GM19468 (cell line): ENCODE results near the gene GAPDH.
"Not testable (repeated sequence)": the region's sequence is repeated elsewhere in the genome, so short reads cannot be mapped to it uniquely, and the experiment has no call there.

Experiments
- ATAC-seq: cut with Tn5 transposase; IDR thresholded peaks from one replicate; pipeline ENCODE4 v1.9.1; 2021; ENCODE audit warnings: mild to moderate bottlenecking, moderate library complexity, moderate number of reproducible peaks; ENCODE audit not compliant: unreplicated experiment; ENCODE audit errors: extremely low read depth

GAPDH gene

DNA sequence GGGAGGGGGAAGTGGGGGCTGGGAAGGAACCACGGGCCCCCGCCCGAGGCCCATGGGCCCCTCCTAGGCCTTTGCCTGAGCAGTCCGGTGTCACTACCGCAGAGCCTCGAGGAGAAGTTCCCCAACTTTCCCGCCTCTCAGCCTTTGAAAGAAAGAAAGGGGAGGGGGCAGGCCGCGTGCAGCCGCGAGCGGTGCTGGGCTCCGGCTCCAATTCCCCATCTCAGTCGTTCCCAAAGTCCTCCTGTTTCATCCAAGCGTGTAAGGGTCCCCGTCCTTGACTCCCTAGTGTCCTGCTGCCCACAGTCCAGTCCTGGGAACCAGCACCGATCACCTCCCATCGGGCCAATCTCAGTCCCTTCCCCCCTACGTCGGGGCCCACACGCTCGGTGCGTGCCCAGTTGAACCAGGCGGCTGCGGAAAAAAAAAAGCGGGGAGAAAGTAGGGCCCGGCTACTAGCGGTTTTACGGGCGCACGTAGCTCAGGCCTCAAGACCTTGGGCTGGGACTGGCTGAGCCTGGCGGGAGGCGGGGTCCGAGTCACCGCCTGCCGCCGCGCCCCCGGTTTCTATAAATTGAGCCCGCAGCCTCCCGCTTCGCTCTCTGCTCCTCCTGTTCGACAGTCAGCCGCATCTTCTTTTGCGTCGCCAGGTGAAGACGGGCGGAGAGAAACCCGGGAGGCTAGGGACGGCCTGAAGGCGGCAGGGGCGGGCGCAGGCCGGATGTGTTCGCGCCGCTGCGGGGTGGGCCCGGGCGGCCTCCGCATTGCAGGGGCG is at the start of gene GAPDH:
TSS of gene GAPDH (plus strand) at position 595 of the 772 bp plus-strand sequence. CDS start 316 bp downstream, outside the sequence.
- peak; percentile 51 for ATAC-seq

DNA sequence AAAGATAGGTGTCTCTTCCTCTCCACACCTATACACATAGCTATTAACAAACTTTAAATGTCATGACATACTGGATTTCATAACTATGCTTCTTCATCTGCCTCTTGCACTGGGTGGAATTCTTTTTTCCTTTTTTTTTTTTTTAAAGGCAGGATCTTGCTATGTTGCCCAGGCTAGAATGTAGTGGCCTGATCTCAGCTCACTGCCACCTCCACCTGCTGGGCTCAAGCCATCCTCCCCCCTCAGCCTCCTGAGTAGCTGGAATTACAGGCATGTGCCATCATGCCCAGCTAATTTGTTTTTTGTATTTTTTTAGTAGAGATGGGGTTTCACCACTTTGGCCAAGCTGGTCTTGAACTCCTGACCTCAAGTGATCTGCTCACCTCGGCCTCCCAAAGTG is 46.1 kb upstream of the GAPDH start:
- no peak for ATAC-seq

DNA sequence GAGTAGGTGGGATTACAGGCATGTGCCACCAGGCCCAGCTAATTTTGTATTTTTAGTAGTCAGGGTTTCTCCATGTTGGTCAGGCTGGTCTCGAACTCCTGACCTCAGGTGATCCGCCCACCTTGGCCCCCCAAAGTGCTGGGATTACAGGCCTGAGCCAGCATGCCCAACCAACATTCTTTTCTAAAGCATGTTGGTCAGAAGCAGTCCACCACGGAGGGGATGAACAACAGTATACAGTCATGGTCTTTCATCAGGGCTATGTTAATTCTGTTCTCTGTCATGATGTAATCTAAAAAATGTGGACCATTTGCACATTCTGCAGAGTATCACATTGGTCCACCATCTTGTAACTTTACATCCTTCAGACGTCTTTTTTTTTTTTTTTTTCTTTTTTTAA is 44.9 kb upstream of the GAPDH start:
- no peak for ATAC-seq

DNA sequence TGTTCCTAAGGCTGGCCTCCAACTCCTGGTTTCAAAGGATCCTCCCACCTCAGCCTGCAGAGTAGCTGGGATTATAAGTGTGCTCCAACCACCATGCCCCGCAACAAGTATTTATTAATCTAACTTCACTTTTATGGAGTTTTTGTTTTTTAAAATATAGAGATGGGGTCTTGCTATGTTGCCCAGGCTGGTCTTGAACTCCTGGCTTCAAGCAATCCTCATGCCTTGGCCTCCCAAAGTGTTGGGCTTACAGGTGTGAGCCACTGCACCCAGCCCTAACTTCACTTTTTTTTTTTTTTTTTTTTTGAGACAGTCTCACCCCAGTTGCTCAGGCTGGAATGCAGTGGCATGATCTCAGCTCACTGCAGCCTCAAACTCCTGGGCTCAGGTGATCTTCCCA is 43.6 kb upstream of the GAPDH start:
- ATAC-seq: not testable (repeated sequence)

DNA sequence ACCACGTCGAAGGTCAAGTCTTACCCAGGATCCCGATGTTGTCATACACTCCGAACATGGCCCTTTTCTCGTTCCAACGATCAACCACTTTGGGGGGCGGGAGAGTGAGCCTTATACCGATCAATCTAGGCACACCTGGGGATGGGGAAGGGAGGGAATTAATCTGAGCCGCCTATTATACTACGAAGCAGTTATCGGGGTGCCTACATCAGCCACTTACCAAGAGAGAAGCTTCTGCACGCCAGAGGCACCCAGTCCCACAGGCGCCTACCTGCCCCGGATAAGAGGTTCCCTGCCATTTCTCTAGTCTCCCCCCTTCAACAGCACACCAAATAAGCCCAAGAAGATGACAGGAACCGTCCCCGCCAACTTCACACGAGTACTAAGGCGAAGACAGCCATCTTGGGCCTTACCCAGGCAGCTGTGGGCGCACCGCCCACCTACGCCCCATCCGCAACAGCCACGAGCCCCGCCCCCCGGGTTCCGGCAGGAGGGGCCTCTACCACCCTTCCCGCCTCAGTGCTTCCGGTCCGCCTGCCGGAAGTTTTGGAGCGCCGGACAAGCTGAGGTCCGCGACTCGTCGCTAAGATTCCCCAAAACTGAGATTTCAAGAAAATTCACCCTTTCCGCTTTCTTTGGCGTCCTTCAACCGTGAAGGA is 41.4 kb upstream of the GAPDH start, which contains the start of gene MRPL51:
TSS of gene MRPL51 (minus strand) at position 425 of the 659 bp plus-strand sequence. CDS start at position 299, 126 bp downstream.
- ATAC-seq: peak; percentile 53

DNA sequence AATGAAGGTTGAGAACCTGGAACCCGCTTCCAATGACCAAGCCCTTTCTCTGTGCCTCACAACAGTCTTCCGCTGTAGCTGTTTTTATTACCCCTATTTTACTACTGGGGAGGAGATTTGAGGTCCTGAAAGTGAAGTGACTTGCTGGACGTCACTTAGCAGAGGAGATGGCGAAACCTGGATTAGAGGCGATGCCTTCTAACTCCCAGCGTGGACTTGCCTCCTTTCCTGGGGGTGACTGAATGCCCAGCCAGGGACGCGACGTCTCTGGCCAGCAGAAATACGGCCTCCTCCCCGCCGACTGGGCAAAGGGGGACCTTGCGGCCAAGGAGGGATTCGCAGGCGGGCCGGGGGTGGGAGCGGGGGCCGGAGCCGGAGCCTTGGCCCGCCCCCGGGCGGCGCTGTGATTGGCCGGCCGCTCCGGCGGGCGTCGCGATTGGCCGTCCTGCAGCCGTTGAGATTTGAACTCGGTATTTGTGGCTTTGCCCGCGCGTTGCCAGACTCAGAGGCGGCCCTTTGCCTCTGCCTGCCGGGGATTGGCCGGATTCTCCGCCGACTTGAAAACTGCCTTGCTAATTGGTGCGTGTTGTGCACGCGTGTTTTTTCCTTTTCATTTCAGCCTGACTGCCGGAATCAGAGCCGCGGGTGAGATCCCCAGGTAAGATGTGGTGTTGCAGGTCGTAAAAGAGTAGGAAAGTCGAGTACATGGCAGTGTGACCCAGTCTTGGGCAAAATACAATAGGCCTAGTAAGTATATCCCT is 40.6 kb upstream of the GAPDH start, which contains the start of gene NCAPD2:
TSS of gene NCAPD2 (plus strand) at position 606 of the 761 bp plus-strand sequence. CDS start 997 bp downstream, outside the sequence.
- peak; percentile 72 for ATAC-seq

DNA sequence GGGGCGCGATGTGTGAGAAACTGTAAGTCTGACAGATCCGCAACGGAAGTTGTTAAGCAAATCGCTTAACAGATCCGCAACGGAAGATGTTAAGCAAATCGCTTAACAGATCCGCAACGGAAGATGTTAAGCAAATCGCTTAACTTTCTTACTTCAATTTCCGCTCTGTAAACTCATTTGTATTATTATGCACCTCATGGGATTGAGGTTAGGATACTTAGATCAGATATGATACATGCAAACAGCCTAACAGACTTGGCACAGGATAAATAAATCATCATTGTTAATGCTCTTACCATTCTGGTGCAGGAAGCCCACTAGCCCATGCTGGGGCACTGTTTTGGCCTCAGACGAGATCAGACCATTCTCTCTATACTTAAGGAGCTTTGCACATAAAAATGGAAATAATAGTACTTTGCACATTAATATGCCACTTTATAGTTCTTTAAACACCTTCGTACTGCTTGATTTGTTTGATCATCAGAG is 40.0 kb upstream of the GAPDH start:
- no peak for ATAC-seq

DNA sequence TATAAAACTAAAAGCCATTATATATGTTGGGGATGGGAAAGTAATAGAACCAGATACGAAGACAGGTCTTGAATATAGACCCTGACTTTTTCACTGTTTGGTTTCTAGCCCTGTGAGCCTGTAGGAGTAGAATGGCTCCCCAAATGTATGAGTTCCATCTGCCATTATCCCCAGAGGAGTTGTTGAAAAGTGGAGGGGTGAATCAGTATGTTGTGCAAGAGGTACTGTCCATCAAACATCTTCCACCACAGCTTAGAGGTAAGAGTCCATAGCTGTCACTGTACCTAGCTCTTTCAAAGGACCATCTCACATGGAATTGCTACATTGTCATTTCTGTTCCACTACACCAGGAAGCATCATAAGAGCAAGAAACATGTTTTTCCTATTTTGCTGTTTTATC is 39.3 kb upstream of the GAPDH start:
- no peak for ATAC-seq

DNA sequence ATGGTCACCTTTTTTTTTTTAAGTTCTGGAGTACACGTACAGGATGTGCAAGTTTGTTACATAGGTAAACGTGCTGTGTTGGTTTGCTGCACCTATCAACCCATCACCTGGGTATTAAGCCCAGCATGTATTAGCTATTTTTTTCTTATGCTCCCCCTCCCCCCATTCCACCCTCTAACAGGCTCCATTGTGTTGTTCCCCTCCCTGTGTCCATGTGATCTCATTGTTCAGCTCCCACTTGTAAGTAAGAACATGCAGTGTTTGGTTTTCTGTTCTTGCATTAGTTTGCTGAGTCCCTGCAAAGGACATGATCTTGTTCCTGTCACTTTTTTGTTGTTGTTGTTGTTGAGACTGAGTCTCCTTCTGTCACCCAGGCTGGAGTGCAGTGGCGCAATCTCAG is 37.0 kb upstream of the GAPDH start:
- not testable (repeated sequence) for ATAC-seq

DNA sequence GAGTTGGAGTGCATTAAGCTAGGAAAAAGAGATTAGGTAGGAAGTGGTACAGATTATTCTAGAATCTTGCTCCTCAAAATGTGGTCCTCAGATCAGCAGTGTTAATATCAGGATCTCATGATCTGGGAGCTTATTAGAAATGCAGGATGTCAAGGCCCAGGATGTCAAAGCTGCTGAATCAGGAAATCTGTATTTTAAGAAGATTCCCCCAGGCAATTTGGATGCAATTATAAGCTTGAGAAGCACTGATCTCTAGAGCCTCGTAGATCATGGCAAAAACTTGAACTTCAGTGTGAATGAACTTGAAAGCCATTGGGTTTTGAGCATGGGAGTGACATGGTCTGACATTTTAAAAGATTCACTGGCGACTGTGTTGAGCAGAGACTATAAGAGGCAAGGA is 33.9 kb upstream of the GAPDH start:
- ATAC-seq: no peak

DNA sequence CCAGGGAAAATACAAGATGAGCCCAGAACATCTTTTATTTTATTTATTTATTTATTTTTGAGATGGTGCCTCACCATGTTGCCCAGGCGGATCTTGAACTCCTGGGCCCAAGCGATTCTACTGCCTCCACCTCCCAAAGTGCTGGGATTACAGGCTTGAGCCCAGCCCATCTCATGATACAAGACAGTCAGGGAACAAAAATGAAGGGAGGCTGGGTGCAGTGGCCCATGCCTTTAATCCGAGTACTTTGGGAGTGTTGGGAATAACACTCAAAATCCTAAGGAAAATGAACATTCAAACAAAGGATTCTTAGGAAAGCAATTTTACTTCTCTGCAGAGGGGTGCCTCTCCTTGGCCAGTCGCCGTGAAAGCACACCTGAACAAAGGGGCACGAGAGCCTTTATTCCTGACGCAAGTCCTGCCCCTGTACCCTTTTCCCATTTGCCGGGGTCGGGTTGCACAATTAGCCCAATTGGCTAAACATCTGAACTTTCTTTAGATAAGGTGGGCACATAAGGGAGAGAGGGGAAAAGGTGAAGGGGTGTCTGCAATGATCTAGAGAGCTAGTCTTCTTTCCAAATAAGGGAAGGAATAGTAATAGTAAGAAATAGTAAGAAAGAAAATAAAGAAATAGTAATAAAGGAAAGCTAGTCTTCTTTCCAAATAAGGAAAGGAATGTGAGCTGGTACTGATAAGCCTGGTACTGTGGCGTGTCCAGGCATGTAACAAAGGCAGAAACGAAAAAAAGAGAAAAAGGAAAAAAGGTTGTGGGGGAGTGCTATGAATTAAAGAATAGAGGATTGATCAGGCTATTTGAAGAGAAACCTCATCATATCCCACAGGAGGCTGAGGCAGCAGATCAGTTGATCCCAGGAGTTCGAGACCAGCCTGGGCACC is 27.0 kb upstream of the GAPDH start:
- ATAC-seq: no peak

DNA sequence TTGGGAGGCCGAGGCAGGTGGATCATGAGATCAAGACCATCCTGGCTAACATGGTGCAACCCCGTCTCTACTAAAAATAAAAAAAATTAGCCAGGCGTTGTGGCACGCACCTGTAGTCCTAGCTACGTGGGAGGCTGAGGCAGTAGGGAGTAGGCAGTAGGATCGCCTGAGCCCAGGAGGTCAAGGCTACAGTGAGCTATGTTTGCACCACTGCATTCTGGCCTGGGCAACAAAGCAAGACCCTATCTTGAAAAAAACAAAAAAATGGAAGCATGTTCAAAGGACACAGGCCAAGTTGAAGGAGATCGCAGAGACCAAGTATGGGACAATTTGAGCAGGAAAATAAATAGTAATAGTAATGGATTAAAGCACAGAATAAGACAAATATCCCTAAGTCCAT is 26.2 kb upstream of the GAPDH start:
- no peak for ATAC-seq

DNA sequence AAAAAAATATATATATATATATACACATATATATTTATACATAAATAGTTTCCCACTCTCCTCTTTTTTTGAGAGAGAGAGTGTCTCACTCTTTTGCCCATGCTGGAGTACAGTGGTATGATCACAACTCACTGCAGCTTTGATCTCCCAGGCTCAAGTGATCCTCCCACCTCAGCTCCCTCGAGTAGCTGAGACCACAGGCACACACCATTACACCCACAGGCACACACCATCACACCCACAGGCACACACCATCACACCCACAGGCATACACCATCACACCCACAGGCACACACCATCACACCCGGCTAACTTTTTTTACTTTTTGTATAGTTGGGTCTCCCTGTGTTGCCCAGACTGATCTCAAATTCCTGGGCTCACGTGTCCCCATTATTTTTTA is 14.1 kb upstream of the GAPDH start:
- no peak for ATAC-seq

DNA sequence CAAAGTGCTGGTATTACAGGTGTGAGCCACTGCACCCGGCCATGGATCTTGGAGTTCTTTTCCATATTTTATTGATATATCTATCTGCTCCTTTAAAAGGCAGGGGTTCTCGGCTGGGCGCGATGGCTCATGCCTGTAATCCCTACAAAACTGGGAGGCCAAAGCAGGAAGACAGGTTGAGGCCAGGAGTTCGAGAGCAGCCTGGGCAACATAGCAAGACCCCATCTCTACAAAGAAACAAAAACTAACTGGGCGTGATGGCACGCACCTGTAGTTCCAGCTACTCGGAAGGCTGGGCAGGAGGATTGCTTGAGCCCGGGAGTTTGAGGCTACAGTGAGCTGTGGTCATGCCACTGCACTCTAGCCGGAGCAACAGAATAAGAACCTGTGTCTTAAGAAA is 12.1 kb upstream of the GAPDH start:
- ATAC-seq: no peak

DNA sequence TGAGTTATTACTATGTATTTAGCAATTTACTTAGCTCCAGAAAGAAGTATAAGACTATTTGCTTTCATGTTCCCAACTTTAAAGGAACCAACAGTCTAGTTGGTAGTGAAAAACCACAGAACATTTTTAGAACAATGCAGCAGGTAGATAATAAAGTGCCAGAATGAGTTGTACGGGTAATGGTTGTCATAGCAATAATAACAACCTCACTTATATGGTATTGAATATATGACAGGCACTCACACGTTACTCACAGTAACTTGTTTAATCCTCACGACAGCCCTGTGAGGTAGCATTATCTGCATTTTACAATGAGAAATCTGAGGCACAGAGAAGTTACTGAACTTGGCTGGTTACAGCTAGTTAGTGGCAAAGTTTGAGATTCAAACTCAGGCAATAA is 10.6 kb upstream of the GAPDH start:
- ATAC-seq: no peak

DNA sequence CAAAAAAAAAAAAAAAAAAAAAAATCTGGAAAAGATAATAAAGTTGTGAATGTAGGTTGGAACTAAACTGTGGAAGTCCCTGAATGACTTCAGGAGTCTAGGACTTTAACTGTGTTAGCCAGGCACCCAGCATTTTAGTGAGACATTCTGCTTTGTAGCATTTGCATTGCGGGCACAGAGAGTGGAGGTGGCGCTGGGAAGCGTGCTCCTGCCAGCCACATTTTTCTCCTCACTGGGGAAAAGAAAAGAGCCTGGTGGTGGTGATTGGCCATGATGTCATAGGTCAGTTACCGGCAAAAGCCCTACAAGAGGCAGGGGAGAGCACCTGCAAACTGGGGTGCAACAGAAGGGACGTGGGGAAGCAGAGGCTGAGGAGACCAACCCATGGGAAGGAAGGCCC is 9.7 kb upstream of the GAPDH start:
- no peak for ATAC-seq

DNA sequence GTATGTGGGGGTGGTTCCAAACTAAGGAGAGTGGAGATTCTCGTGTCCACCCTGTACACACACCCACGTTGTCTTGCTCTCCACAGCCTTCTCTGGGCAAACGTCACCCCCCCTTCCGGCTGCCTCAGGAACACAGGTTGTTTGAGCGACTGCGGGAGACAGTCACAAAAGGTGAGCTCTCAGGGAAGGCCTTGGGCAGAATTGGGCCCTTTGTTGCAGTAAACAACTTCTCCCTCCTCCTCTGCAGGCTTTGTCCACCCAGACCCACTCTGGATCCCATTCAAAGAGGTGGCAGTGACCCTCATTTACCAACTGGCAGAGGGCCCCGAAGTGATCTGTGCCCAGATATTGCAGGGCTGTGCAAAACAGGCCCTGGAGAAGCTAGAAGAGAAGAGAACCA is 8.1 kb upstream of the GAPDH start:
- no peak for ATAC-seq

DNA sequence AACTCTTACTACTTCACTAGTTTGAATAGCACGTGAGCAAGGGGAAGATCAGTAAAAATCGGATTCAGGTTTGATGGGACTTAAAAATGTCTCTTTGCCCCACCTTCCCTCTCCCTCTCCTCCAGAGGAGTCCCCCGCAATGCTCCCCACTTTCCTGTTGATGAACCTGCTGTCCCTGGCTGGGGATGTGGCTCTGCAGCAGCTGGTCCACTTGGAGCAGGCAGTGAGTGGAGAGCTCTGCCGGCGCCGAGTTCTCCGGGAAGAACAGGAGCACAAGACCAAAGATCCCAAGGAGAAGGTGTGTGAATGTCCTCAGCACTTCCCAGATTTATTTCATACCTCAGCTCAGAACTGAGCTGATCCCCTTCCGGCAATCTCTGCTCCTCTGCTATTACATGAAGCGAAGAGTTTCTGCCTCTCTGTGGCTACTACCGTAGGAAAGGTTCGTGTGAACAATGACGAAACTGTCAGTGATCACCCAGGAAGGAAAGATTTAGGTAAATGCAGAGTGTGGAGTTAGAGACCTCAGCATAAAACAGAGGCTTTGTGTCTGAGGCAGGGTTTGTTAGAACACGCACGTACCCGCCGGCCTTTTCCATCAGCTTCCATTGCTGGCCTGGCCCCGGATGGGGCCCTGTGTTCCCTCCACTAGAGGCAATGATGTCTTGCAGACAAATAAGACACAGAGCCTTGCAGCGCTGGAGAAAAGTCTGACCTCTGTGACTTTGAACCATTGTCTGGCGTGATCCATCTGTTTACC is 7.4 kb upstream of the GAPDH start:
- no peak for ATAC-seq

DNA sequence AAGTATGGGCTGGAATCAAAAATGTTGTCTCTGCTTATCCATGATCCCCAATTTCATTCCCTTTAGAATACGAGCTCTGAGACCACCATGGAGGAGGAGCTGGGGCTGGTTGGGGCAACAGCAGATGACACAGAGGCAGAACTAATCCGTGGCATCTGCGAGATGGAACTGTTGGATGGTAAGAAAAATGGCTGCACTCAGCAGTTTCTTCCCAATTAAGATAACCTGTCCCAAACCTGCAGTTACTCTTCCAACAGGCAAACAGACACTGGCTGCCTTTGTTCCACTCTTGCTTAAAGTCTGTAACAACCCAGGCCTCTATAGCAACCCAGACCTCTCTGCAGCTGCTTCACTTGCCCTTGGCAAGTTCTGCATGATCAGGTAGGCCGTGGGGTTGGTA is 6.6 kb upstream of the GAPDH start:
- no peak for ATAC-seq
